ENCODE results near the gene HTRA3.

The HTRA3 gene

DNA sequence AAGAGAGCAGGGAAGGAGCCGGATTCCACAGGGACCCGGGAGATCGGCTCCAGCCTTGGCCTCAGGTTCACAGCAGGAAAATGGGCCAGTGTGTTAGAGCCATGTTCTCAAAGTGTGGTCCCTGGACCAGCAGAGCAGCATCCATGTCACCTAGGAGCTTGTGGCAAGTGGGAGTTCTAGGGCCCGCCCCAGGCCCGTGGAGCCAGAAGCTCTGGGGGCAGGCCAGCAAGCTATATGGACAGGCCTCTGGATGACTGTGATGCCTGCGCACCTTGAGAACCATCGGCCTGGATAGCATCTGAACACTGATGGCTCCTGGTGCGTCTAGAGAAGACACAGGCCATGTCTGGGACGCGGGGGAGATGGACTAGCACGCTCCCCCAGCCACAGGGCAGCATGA lies 36.8 kb upstream of the HTRA3 start:
- Histone ChIP-seq H3K27me3 (peaks cover 0 to 8% of the 10 kb centered on the region in 2 donors), H3K4me3 (no peak overlapping the region), H3K36me3 (peaks cover 0 to 22% (median 4%) of the 10 kb centered on the region in 3 donors), H3K4me1 (peaks cover 0 to 13% (median 11%) of the 10 kb centered on the region in 4 donors), H3K27ac (no peak overlapping the region), H3K9me3 (no peaks in the 10 kb centered on the region)
- TF ChIP-seq, protein P1, sequence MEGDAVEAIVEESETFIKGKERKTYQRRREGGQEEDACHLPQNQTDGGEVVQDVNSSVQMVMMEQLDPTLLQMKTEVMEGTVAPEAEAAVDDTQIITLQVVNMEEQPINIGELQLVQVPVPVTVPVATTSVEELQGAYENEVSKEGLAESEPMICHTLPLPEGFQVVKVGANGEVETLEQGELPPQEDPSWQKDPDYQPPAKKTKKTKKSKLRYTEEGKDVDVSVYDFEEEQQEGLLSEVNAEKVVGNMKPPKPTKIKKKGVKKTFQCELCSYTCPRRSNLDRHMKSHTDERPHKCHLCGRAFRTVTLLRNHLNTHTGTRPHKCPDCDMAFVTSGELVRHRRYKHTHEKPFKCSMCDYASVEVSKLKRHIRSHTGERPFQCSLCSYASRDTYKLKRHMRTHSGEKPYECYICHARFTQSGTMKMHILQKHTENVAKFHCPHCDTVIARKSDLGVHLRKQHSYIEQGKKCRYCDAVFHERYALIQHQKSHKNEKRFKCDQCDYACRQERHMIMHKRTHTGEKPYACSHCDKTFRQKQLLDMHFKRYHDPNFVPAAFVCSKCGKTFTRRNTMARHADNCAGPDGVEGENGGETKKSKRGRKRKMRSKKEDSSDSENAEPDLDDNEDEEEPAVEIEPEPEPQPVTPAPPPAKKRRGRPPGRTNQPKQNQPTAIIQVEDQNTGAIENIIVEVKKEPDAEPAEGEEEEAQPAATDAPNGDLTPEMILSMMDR (IDR thresholded peaks at IDR 0.05) = no peak
- intact Hi-C loops (cut with DNase I; ENCODE audit: low total_unique reads) = no loop called here
- DNase-seq = no peak

- Histone ChIP-seq H3K9me3 (no peaks in the 10 kb centered on the region), H3K36me3 (peaks cover 0 to 22% (median 4%) of the 10 kb centered on the region in 3 donors), H3K27me3 (peaks cover 0 to 8% of the 10 kb centered on the region in 2 donors), H3K27ac (no peak overlapping the region), H3K4me3 (no peak overlapping the region), H3K4me1 (peaks cover 0 to 2% (median 2%) of the 10 kb centered on the region in 4 donors)
- TF ChIP-seq, protein P1 (IDR thresholded peaks at IDR 0.05) = no peak
- intact Hi-C loops (cut with DNase I; ENCODE audit: low total_unique reads) = no loop called here
- DNase-seq = no peak
Measured at GRCh38 chr4:8233672-8234484, 35.7 kb upstream of the HTRA3 start.

- H3K27me3 ChIP-seq = peaks cover 0 to 8% of the 10 kb centered on the region in 2 donors
- no peaks in the 10 kb centered on the region for H3K4me1 ChIP-seq
- no peak for DNase-seq
- peaks cover 0 to 22% (median 4%) of the 10 kb centered on the region in 3 donors for H3K36me3 ChIP-seq
- intact Hi-C loops (cut with DNase I; ENCODE audit: low total_unique reads) = no loop called here
- TF ChIP-seq, protein P1 (IDR thresholded peaks at IDR 0.05) = no peak
- no peak overlapping the region for H3K4me3 ChIP-seq
- no peak overlapping the region for H3K27ac ChIP-seq
- H3K9me3 ChIP-seq = no peaks in the 10 kb centered on the region
Measured at GRCh38 chr4:8234715-8235114, 34.8 kb upstream of the HTRA3 start.

DNA sequence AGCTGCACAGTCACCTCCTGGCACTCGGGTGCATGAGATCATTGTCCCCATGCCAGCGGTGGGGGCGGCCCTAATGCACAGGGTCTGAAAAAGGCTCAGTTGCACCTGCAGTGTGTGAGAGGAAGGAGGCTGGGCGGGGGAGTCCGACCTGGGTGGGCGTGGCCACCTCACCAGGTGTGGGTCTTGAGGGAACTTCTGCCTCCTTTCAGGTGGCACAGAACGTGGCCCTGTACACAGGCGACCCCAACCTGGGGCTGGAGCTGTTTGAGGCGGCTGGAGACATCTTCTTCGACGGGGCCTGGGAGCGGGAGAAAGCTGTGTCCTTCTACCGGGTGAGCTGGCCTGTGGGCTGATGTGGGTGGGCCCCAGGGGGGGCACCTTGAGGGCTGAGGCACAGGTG lies 34.3 kb upstream of the HTRA3 start:
- H3K36me3 ChIP-seq = peaks cover 0 to 22% (median 4%) of the 10 kb centered on the region in 3 donors
- TF ChIP-seq, protein P1 (IDR thresholded peaks at IDR 0.05) = no peak
- H3K27me3 ChIP-seq = peaks cover 0 to 8% of the 10 kb centered on the region in 2 donors
- no peak overlapping the region for H3K4me3 ChIP-seq
- no peaks in the 10 kb centered on the region for H3K9me3 ChIP-seq
- intact Hi-C loops (cut with DNase I; ENCODE audit: low total_unique reads) = no loop called here
- no peak overlapping the region for H3K27ac ChIP-seq
- no peaks in the 10 kb centered on the region for H3K4me1 ChIP-seq
- no peak for DNase-seq

GRCh38 chr4:8235686-8236085 lies 33.9 kb upstream of the HTRA3 start:
- Histone ChIP-seq H3K36me3 (peaks cover 0 to 22% (median 4%) of the 10 kb centered on the region in 3 donors), H3K27me3 (peaks cover 0 to 8% of the 10 kb centered on the region in 2 donors), H3K4me3 (no peak overlapping the region), H3K4me1 (no peaks in the 10 kb centered on the region), H3K9me3 (no peaks in the 10 kb centered on the region), H3K27ac (no peak overlapping the region)
- DNase-seq = no peak
- TF ChIP-seq, protein P1 (IDR thresholded peaks at IDR 0.05) = no peak
- intact Hi-C loops (cut with DNase I; ENCODE audit: low total_unique reads) = no loop called here

Measured in tibial artery (tissue), 4 donors.